DMS114 treated with DMSO at 0.1 percent for 48 hours (cell line): ENCODE data around the gene MCC.

Experiments used
- DNase-seq: peaks from one replicate; lab custom pipeline; 2025; ENCODE audit not compliant: unreplicated experiment; lab: John Stamatoyannopoulos, UW

MCC gene

DNA sequence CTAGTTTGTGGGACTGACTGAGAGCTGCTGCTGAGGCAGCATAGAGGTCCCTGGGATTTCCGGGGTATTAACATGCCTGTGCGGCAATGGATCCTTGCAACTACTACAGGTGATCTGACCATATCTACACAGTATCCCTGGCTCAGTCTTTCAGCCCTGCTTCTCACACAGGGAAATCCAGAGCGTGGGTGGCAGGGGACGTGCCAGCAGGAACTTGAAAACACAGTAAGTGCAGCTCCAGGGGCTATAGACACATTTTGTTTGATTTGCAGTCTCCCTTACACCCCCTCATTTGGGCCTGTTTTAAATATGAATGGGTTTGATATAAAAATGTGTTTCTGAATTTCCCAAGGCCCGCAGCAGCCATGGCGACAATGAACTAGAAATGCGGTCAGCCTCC, 302.2 kb downstream of the MCC start:
- DNase-seq, result no peak

- DNase-seq, result no peak
Measured at GRCh38 chr5:113183694-113184093, 304.6 kb downstream of the MCC start.

DNA sequence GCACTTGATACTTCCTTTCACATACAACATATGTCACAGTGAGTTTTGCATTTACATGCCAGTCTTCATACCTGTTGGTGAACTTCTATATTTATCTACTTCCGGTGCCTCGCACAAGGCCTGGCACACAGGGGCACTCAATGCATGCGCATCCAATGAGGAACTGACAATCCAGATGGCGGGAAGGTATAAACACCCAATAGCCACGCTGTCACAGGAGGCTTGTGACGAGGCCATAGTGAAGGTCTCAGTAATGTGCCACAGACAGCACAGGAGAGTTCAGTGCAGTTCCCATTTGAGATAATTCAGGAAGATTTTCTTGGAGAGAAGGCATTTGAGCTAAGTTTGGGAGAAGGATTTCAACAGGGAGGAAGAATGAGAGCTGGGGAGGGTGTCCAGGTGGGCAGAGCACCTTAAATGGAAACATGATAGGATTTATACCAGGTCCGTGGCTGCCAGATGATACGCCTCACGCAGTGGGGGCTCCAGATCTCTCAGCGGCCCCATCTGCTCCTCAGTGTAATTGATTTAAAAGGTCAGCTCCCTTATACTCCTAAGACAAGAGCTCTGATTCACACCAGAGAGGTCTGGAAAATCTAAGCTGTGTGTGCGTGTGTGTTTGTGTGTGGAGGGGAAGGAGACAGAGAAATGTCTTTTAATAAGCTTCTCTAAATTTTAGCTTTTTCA, 305.5 kb downstream of the MCC start:
- DNase-seq, result no peak

DNA sequence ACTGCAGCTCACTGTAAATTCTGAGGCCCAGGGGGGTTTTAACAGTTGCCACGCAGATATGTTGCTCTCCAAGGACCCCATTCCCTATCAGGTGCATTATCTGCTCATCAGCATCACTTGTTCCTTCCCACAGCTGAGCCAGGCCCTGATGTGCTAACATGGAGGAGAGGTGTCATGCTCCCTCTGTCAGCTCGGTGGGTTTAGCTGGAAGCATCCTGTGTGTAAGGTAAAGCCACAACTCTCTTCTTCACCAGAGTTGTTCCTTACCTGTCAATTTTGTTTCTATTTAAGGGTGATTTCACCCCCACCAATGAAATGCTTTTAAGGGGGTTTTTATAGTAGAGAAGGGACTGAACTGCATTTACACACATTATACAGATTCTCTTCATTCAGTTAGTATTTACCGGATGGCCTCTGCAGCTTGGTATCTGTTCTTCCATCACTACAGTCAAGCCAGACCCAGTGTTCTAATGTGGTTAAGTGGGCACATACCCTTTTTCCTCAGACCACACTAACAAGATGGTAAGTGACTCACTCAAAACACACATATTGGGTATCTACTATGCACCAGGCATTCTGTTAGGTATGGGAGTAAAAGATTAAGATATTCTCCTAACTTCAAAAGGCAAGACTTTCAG, 306.3 kb downstream of the MCC start:
- DNase-seq, result no peak

GRCh38 chr5:113181409-113181808, 306.8 kb downstream of the MCC start:
- no peak for DNase-seq

- DNase-seq, result no peak
Measured at GRCh38 chr5:113179156-113179555, 309.1 kb downstream of the MCC start.

DNA sequence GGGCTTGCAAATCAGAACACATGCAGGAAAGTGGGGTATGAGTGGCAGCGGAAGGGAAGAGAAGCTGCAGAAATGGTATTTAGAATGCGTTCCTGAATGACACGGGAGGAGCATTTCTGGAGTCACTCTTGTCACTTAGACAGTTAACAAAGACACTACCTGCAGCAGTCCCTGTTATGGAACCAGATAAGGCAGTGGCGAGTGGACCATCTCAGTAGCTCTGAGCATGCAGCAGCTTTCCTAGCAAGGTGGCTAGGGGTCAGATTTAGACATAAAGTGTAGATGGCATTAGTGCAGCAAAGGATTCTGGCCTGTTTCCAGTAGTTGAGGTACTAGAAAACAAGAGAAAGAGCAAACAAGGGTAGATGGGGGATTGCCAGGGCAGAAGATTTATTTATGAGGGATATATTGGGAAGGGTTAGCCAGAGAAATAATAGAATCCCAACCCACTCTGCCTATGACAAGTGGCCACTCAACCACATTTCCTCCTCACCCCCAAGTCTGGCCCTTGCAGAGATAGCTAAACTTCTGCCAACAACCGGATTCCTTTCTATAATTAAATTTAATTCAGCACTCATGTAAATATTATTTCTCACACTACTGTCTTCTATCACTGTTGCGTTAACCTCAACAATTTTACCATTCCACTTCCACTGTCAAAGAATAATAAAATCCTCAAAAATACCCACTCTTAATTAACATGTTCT, 310.0 kb downstream of the MCC start:
- DNase-seq, result no peak

DNA sequence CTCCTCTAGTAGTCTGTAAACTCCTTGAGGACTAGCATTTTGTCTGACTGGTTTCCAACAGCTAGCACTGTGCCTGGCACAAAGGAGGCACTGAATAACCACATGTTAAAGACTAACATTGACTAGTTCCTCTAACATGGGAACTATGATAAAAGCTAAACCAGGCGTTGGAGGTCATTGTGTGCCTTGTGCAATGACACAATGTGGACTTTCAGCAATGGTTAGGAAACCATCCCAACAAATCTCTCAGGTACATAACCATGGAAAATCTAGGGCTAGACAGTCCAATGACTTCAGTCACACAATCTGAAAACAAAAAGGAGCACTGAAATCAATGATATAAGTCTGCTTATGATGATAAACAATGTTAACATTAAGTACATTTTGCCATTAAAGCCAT, 311.0 kb downstream of the MCC start:
- DNase-seq, result no peak

DNA sequence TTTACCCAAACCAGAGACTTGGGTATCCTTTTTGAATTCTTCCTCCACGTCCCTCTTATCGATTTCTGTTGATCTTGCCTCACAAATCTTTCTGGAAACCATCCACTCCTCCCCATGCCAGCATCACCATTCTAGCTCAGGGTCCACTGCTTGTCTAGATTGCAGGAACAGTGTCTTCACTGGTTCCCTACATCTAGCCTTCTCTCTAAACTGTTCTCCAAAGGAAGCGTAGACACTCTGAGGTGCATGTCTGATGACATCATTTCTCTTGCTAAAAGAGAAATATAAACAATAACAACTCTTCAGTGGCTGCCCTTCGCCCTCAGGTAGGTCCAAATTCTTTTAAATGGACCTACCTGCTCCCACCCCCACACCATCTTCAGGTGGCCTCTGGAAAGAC, 311.5 kb downstream of the MCC start:
- no peak for DNase-seq

DNA sequence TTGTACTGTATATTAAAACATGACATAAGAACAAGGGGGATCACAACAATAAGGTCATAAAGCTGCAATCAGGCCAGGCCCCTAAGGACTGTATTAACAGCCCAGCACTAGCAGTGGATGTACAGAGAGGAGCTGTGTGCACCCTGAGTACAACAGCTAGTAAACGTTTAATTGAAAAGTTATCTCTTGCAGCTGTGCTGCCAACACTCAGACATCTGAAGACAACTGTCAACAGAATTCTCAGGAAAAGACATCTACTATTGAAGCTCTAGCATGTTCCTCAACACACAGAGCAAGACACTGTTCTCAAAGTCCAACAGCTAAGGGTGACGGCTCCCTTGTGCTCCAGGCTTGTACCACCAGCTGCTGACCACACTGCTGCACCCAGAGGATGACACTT, 312.1 kb downstream of the MCC start:
- DNase-seq, result no peak

- DNase-seq, result no peak
Measured at GRCh38 chr5:113172231-113172826, 315.9 kb downstream of the MCC start.

DNA sequence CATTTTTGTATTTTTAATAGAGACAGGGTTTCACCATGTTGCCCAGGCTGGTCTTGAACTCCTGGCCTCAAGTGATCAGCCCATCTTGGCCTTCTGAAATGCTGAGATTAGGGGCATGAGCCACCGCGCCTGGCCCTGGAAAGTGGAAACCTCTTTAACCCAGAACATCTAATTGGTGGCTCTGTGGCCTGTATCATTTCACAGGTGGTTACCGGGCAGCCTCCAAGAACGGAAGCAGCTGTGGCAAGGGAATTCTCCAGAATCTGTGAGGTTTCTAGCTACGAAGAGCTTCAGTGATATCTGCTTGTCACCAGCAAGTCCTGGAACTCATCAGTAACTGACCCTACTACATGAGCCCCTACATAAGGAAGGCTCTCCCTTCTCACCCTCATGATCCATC, 316.7 kb downstream of the MCC start:
- DNase-seq, result no peak

DNA sequence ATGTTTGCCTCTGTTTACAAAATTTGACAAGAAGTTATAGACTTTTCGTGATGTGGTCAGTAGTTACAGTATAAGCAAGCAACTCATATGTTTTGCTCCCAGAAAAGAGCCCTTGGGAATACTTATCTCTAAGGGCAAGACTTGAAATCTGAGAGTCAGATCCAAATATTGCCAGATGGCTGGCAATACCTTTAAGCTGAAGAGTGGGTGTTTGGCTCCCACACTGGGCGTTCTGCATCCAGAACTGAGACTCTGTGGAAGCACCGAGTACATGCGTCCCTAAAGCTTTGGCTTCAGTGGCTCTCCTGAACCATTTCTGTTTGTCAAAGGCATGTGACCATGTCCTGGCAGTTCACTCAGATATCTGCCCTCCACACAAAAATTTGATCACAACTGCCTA, 317.5 kb downstream of the MCC start:
- no peak for DNase-seq

DNA sequence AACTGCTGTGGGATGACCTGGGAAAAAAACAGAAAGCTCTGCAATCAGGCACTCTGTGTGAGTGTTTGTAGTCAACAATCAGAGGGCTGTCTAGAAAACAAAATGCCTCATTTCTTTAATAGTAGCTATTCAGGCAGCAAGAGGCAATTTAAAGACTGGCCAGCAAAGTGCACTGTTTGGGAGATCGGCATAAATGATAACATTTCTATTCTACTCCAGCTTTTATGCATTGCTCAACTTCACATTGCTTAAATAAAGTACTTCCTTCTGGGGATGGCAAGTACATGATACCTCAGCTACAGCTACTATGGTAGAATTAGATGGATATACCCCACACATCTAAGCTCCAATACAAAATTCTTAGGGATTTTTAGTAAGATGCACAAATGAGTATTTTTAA, 318.5 kb downstream of the MCC start:
- DNase-seq, result no peak

DNA sequence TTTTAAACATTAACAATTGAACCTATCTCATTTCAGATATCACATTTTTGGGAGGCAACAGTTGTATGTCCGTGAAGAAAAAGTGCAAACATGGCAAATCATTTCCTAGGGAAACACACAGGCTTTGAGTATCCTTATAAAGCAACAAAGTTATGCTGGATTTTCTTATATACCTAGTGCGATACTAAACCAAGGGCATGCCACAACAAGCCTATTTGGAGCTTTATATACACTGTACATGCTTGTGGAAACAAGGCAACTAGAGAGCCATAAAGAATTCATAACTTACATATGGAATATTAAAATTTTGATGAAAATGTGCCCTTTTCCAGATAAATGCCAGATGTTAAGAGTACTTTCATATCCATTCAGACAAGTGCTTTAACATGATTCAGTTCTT, 320.3 kb downstream of the MCC start:
- DNase-seq, result no peak

DNA sequence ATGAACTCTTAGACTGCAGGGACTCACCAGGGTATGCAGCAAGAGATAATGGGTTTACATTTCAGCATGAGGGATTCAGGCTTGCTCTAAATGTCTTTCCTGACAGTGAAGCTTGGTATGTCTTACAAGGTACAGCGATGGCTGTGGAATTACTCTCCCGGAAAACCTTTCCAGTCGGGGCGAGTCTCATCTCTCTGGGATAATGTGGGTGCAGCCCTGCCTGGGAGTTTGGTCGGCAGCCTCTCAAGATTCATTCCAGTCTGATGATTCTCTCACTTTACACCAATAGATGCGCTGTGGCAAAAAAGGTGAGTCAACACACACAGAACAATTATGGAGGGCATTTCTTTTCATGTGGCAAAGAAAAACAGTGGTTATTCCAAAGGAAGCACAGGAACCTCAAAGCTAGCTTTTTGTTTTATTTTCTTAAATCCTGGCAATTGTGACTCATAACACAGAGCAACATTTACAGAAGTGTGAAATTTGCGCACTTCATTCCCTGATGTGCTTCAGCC, 321.3 kb downstream of the MCC start:
- no peak for DNase-seq

DNA sequence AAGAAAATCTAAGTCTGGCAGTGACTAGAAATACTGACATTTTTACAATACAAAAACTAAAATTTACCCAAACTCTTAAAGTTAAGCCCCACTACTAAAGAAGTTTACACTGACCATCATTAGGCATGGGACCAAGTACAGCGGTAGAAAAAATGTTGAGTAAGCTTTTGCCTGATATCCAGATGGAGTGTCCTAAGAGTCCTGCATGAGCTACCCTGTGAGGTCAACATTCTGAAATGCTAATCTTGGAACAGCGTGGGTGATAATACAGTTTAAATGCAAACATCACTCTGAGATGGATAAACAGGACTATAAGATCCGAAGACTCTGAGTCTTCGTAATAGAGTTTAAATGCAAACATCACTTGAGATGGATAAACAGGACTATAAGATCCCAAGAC, 322.0 kb downstream of the MCC start:
- no peak for DNase-seq

DNA sequence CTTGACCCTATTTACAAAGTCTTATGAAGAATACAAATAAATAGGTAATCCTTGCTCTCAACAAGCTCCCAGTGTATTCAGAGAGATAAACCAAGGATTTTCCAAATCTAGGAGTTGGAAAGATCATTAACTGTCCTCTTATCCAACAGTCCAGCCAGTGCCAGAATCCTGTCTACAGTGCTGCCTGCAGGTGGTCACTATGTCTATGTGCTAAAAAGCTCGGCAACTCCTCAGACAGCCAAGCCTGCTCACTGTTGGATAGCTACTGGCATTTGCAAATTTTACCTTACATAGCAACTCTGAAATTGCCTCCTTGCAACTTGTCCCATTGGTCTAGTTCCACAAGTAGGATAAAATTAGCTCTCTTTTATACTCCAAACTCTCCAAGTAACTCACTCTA, 324.2 kb downstream of the MCC start:
- no peak for DNase-seq

GRCh38 chr5:113163328-113163727, 324.9 kb downstream of the MCC start:
- DNase-seq, result no peak

DNA sequence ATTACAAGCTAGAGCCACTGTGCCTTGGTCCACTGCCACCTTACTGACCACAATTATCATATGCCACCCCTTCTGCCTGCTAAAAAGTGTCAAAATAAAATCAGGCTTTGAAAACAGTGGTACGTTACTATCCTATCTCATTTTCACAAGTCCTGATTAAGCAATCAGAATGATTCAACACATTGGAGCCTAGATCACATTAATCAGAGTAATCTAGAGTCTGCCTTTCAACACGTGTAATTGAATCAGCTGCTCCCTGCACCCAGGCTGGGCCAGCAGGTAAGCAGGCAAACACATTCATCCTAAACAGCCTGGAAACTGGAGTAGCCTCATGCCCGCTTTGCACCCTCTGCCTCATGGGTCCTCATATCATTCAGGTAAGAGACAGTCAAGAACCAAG, 325.5 kb downstream of the MCC start:
- no peak for DNase-seq

GRCh38 chr5:113162208-113162607, 326.0 kb downstream of the MCC start:
- DNase-seq, result no peak

DNA sequence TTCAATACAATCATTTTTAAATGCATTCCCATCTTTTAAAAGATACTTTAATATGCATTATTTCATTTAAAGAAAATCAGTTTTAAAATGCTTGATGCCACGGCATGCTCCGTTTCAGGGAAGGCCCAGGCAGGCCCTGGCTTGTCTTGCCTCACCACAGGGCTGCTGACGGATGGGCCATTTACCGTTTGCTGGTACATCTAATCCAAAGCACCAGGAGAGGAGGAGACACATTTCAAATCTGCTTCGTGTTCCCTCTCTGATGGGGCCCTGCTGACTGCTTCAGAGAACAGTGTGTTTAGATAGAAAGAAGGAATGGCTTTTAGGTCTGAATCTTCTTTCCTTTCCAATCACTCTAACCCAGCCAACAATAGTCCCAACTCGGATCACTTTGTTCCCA, 326.4 kb downstream of the MCC start:
- DNase-seq, result no peak
